HG03432 (cell line): ENCODE data around the gene SHROOM4.

Source experiments
- ATAC-seq: cut with Tn5 transposase; IDR thresholded peaks from one replicate; pipeline ENCODE4 v1.9.1; 2021; ENCODE audit warnings: mild to moderate bottlenecking, moderate library complexity; ENCODE audit not compliant: unreplicated experiment

SHROOM4 gene

GRCh38 chrX:50813843-50814661 is at the start of gene SHROOM4:
TSS of gene SHROOM4 (minus strand) at chrX:50814194. CDS start at chrX:50814018, 176 bp downstream.
- no peak for ATAC-seq

DNA sequence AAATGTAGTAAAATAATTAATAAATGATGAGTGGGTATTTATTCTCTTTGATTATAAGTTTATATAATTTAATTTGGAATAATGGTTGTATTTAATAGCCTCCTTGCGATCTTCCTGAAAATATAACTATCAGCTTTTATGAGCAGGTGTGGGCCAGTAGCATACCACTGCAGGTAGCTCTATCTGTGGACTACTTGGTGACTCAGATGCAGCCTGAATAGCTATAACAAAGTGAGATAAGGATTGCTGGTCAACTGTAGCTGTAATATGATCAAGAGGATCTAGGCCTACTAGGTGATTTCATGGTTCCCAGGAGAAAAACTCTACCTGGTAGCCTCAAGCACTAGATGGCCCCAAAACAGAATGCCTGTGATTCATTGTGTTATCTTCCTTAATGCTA is 49.5 kb upstream of the SHROOM4 start:
- ATAC-seq: no peak

DNA sequence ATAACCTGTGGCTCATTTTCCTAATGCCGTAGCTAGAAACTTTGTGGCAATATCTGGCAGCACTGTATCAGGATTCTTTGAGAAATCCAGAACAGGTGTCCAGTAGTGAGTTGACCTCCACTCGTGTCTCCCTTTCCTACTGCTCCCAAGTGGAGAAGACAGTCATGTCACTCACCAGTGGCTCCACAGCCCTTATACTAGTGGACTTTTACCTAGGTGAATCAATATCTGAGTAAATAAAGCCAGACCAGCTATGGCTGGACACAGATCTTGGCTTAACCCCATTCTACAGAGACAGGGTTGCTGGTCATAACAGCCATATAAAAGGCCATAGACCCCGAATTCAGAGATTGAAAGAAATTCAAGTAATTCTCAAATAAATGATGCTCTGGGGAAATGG is 46.5 kb upstream of the SHROOM4 start:
- ATAC-seq: no peak

DNA sequence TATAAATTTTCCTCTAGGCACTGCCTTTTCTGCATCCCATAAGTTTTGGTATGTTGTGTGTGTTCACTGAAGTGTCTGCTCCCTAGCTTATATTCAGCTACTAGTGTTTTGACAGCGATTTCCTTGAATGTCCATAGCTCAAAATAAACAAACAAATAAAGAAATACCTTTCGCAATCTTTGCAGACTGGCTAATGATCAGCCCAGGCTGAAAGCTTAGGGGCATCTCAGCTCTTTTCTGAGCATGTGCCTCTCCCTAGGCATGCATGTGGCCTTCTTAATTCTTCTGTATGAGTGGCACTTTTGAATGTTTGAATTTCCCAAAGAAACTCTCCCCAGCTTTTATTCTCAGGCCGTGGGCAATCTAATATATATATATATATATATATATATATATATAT is 44.6 kb upstream of the SHROOM4 start:
- no peak for ATAC-seq

DNA sequence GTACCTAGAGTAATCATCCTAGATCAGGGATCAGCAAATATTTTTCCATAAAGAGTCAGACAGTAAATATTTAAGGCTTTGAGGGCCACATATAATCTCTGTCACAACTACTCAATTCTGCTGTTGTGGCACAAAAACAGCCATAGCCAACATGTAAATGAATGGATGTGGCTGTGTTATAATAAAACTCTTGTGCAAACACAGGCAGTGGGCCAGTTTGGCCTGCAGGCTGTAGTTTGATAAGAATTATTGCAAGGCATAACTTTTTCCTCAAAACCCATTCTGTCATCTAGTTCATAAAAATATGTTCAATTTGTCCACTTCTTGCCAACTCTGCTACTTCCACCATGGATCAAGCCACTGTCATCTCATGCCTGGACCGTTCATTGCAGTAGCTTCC is 39.4 kb upstream of the SHROOM4 start:
- no peak for ATAC-seq

- ATAC-seq: no peak
These were observed 38.5 kb upstream of the SHROOM4 start for GRCh38 chrX:50852524-50852923.

- ATAC-seq: no peak
These were observed 28.2 kb upstream of the SHROOM4 start for GRCh38 chrX:50842221-50842620.

- no peak for ATAC-seq
These were observed 25.7 kb upstream of the SHROOM4 start for GRCh38 chrX:50839730-50840129.

DNA sequence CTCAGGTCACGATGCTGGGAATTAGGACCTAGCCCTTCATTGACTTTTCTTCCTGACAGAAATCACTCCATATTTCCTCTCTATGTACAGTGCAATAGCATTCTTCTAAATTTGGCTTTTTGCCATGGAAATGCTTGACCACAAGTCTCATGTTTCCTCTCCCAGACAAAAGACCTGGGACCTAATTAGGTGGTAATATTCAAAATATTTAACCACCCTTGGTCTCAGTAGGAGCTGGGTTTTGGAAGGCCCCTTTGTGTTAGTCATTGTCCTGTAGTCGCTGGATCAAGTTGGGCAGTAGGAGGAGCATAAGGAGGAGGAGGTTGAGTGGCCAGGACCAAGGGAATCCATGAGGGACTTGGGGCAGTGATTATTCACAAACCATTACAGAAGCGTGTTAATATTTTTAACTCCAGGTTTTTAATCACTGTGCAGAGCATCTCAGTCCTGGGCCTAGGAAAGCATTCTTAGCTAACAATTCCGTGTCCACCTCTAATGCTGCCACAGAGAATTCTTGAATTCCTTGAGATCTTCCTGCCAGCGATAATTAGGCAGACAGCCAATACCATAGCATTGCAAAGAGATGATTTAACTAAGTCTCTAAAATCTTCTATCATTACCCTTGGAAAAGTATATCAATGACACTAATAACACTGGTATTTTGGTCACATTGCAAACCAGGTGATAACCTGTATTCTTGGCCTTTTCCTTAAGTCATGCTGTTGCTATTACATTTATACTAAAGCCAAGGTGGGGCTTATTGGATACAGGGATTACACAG is 25.0 kb upstream of the SHROOM4 start:
- no peak for ATAC-seq

GRCh38 chrX:50827996-50828395 is 14.0 kb upstream of the SHROOM4 start:
- no peak for ATAC-seq

- no peak for ATAC-seq
These were observed 11.8 kb upstream of the SHROOM4 start for GRCh38 chrX:50825825-50826224.

GRCh38 chrX:50818986-50819385 is 5.0 kb upstream of the SHROOM4 start:
- ATAC-seq: no peak

DNA sequence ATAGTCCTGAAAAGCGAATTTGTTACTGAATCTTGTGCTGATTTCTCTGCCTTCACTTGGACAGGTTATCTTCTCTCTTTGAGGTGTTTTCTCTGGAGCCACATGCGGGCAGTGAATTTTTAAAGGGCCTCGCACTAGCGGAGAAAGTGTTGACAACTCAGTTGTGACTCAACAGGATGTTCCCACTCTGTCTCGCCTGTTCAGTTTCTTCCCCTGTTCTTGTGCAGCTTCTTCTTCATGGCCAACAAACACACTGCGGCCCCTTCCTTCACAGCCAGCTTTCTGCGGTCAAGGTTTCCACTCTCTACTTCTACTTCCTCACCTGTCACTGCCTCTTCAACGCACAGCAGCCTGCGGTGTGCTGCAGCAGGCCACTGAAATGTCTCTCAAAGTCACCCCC is 1.1 kb upstream of the SHROOM4 start:
- no peak for ATAC-seq

DNA sequence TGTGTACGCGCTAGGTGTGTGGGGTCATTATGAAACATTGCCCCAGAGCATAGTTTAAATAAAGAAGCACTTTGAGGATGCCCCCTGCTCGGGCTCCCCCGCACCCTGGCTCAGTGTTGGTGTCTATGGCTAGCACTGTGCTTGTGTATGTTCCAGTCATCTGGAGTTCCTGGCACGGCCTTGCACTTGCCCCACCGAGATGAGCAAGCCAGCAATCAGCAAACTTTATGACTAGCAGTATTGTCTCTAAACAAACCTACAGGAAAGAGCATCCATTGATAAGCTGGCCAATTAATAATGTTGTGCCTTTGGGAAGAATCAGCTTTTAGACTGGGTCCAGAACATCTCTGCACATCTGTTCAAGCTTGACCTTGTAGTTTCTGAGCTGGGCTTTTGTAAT is 707 bp upstream of the SHROOM4 start:
- no peak for ATAC-seq

GRCh38 chrX:50812995-50813842 is 775 bp downstream of the SHROOM4 start:
- ATAC-seq: no peak

DNA sequence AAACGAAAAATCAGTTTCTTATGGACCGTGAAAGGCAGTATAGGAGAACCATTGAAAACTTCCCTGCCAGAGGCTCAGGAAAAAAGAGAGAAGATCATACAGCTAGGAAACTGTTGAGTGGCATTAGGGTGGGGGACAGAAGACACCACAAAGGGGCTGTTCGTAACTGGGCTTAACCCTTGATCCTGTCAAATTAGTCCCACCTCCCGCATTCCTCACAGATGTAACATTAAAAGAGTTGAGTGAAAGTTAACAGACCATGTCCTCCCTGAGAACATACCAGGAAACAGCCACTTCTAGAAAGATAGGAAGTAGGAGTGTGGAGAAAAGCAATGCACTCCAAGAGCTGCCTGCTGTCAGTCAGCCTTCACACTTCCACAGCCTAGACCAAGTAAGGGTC is 8.7 kb downstream of the SHROOM4 start:
- no peak for ATAC-seq

DNA sequence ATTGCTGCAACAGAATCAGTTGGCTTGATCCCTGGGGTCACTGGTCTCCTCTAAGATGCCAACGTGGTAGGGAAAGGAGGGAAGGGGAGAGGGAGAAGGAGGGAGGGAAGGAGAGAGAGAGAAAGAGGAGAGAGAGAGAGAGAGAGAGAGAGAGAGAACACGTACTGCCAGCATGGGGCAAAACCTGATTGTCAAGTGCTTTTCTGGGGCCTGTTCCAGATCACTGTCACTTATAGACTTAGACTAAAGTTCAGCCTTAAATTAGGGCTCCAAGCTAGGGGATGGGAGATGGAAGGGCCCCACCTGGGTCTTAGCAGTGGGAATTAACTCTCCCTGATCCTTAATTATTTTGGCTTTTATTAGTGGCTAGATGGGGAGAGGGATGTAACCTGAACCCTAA is 12.9 kb downstream of the SHROOM4 start:
- no peak for ATAC-seq

DNA sequence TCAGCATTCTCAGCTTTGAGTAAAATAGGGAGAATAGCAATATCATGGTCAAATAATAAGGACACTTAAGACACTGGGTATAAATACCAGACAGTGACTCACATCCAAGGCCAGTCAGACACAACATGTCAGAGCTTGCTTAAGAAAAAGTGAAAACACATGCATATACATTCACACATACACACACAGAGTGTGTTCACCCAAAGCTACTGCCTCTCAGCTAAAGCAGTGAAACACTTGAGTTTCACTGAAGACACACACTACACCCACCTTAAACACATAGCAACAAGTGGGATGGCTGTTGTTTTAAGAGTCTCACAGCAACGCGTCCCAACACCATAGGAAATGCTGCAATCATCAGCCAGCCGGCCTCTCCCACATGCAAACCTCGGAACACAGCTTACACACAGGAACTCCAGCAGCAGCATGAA is 14.4 kb downstream of the SHROOM4 start:
- ATAC-seq: no peak

GRCh38 chrX:50798783-50799182 is 15.2 kb downstream of the SHROOM4 start:
- ATAC-seq: no peak

DNA sequence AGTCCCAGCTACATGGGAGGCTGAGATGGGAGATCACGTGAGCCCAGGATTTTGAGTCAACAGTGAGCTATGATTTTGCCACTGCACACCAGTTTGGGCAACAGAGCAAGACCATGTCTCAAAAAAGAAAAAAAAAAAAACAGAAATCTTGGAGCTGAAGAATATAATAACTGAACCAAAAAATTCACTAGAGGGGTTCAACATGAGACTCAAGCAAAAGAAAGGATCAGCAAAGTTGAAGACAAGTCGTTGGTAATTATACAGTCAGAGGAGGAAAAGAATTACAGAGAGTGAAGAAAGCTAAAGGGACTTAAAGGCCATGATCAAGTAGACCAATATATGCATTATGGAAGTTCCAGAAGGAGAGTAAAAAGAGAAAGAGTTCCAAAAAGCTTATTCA is 26.9 kb downstream of the SHROOM4 start:
- no peak for ATAC-seq

DNA sequence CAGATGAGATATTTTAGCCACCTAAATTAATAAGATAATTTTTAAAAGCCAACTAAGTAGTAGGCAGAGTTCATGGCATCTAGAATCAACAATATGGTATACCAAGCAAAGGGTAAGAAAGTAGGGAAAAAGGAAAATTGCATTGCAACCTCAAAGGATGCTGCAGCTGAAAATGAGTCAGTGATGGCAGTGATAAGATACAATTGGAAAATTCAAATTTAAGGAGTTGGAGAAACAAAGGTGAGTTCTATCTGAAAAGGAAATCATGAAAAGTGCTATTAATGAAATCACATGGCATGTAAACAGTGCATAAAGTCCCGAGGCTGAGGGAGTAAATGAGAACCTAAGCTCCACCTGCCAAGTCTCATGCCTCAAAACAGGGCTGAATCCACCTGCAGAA is 33.9 kb downstream of the SHROOM4 start:
- no peak for ATAC-seq
